ENCODE data around the gene ZNF821.
"Not testable (repeated sequence)": the region's sequence is repeated elsewhere in the genome, so short reads cannot be mapped to it uniquely, and the experiment has no call there.

ZNF821 gene

DNA sequence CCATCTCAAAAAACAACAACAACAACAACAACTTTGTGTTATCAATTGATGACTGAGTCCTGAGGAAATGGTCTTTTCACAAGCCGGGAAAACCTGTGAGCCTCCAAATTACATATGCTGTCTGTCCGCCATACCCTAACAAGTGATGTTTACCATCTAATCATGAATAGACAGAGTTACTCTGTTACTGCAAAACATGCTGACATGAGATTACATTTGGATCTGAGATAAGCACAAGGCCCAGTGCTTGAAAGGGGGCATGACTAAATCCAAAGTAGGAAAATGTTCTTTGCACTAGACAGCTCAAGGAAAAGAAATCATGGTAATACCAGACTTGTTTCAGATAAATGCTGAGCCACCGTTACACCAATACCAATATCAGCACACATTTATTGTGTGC, 46.8 kb downstream of the ZNF821 start:
- no peak overlapping the region for H3K4me3 ChIP-seq (ENCODE audit: low read length)
- TF ChIP-seq, protein P1, sequence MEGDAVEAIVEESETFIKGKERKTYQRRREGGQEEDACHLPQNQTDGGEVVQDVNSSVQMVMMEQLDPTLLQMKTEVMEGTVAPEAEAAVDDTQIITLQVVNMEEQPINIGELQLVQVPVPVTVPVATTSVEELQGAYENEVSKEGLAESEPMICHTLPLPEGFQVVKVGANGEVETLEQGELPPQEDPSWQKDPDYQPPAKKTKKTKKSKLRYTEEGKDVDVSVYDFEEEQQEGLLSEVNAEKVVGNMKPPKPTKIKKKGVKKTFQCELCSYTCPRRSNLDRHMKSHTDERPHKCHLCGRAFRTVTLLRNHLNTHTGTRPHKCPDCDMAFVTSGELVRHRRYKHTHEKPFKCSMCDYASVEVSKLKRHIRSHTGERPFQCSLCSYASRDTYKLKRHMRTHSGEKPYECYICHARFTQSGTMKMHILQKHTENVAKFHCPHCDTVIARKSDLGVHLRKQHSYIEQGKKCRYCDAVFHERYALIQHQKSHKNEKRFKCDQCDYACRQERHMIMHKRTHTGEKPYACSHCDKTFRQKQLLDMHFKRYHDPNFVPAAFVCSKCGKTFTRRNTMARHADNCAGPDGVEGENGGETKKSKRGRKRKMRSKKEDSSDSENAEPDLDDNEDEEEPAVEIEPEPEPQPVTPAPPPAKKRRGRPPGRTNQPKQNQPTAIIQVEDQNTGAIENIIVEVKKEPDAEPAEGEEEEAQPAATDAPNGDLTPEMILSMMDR (conservative IDR thresholded peaks at IDR 0.05; ENCODE audit: low read length) = no peak
- DNase-seq (ENCODE audit: low read depth) = no peak

DNA sequence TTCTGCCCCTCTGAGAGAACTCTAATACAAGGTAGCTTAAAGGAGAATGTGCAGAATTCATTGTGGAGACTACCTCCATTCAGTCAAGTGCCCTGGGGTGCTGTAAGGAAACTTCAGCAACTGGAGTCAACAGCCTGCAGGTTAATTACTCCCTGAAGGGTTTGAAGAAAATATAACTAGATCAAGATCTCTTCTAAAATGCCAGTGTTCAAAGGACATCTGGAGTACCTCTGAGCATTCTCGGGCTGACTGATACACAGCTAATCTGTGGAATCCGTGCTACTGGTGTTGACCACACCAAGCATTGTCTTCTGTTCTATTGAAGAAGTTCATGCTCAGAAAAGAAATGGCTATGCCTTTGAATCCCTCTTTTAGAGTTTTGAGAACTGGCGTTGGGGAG, 49.7 kb downstream of the ZNF821 start:
- no peak for DNase-seq (ENCODE audit: low read depth)
- TF ChIP-seq, protein P1 (conservative IDR thresholded peaks at IDR 0.05; ENCODE audit: low read length) = no peak

DNA sequence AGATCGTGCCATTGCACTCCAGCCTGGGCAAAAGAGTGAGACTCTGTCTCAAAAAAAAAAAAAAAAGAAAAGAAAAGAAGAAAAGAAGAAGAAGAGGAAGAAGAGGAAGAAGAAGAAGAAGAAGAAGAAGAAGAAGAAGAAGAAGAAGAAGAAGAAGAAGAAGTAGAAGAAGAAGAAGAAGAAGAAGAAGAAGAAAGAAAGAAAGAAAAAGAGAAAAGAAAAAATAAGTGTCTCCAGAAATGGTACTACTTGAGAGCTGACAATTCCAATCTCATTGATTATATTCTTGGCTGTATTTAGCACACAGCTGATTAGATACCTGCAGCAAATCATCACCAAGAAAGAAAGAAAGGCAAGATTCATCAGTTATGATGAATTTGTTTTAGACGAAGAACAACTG, 51.9 kb downstream of the ZNF821 start:
- DNase-seq (ENCODE audit: low read depth); H3K4me3 ChIP-seq (ENCODE audit: low read length): not testable (repeated sequence)

More for the DNA sequence above, 49.7 kb downstream of the ZNF821 start:
- H3K4me3 ChIP-seq (ENCODE audit: low read length) = no peak overlapping the region

DNA sequence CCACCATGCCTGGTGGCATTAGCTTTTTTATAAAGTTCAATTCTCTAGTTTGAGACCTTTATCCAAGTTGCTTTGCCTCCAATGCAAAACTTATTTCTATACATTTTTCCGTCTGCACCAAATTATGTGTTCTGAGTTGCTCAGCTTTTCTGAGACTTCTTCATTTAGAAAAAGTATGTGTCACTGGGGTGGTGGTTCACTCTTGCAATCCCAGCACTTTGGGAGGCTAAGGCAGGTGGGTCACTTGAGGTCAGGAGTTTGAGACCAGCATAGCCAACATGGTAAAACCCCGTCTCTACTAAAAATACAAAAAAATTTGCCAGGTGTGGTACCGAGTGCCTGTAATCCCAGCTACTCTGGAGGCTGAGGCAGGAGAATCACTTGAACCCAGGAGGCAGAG, 52.3 kb downstream of the ZNF821 start:
- not testable (repeated sequence) for H3K4me3 ChIP-seq (ENCODE audit: low read length); DNase-seq (ENCODE audit: low read depth)

DNA sequence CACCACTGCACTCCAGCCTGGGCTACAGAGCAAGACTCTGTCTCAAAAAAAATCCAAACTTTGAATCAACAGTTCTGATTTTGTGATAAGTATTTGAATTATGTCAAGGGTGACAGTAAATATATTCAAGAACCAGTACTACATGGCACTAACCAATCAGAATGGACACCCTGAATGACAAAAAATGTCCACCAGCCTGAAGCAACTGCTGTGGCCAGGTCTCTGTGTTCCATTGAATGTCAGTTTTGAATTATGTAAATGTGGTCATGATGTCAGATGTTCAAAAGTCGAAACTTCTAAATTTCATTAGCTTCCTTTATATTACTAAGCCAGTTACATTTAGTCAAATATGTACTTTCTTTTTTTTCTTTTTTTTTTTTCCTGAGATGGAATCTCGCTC, 53.6 kb downstream of the ZNF821 start:
- TF ChIP-seq, protein P1 (conservative IDR thresholded peaks at IDR 0.05; ENCODE audit: low read length) = no peak
- no peak overlapping the region for H3K4me3 ChIP-seq (ENCODE audit: low read length)
- no peak for DNase-seq (ENCODE audit: low read depth)

DNA sequence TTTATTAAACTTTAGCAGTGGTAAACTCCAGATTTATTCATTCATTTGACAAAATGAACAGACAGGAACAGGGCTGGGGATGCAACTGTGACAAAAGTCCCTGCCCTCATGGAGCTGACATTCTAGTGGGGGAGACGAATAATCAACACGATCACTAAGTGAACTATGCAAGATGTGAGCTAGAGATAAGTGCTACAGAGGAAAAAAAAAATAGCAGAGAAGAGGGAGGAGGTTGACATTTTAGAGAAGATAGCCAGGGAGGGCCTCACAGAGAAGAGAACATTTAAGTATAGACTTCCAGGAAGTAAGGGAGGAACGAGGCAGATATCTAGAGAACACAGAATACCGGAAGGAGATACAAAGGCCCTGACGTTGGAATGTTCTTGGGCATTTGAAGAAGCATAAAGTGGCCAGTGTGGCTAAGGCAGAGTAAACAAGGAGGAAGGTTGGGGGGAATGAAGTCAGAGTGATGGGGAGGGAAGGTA, 57.4 kb downstream of the ZNF821 start:
- H3K4me3 ChIP-seq (ENCODE audit: low read length) = no peak overlapping the region
- no peak for DNase-seq (ENCODE audit: low read depth)
- TF ChIP-seq, protein P1 (conservative IDR thresholded peaks at IDR 0.05; ENCODE audit: low read length) = no peak

DNA sequence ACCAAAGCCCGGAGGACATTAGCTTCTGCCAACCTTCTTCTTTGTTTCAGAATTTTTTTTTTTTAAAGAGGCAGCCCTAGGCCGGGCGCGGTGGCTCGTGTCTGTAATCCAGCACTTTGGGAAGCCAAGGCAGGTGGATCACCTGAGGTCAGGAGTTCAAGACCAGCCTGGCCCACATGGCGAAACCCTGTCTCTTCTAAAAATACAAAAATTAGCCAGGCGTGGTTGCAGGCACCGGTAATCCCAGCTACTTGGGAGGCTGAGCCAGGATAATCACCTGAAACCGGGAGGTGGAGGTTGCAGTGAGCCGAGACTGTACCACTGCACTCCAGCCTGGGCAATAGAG, 66.9 kb downstream of the ZNF821 start:
- DNase-seq (ENCODE audit: low read depth); H3K4me3 ChIP-seq (ENCODE audit: low read length): not testable (repeated sequence)

DNA sequence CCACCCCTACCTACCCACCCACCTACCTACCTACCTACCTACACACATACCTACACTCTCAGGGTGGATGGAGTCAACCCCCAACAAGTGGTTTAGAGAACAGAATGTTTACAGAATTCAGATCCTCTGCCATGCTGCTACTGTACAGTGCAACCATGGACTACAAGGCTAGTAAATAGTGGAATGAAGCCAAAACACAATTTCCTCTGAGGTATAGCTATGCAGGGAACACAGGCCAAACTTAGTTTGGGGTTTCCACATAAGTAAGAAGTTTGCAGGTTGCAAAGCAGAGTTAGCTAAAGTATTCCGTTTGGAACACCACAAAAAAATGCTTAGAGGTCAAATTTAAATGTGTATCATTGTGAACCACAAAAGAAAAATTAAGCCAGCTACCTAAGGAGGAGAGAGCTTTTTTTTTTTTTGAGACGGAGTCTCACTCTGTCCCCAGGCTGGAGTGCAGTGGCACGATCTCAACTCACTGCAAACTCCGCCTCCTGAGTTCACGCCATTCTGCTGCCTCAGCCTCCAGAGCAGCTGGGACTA, 72.7 kb downstream of the ZNF821 start:
- TF ChIP-seq, protein P1 (conservative IDR thresholded peaks at IDR 0.05; ENCODE audit: low read length) = no peak
- no peak overlapping the region for H3K4me3 ChIP-seq (ENCODE audit: low read length)
- DNase-seq (ENCODE audit: low read depth) = peak; percentile 12

DNA sequence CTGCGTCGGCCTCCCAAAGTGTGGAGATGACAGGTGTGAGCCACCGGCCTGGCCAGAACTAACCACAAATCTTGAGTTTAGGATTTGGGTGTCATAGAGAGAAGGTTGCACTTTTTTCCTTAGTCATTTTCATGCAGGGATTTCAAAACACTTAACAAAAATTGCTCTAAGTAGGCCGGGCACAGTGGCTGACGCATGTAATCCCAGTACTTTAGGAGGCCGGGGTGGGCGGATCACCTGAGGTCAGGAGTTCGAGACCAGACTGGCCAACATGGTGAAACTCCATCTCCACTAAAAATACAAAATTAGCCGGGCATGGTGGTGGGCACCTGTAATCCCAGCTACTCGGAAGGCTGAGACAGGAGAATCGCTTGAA, 73.8 kb downstream of the ZNF821 start:
- not testable (repeated sequence) for DNase-seq (ENCODE audit: low read depth); H3K4me3 ChIP-seq (ENCODE audit: low read length)

Data from AG10803 (cell line).